ENCODE data around the gene AGFG1.

The AGFG1 gene

GRCh38 chr2:227460070-227460485 lies 11.9 kb upstream of the AGFG1 start:
- in situ Hi-C loops (cut with MboI; ENCODE audit: low pct_unique_long_range_greater_than_20kb, low sequenced_read_pairs, unreplicated experiment) = no loop called here
- DNase-seq (ENCODE audit: low spot score) = peak; percentile 39
- peak; percentile 2 for TF ChIP-seq CTCF (IDR thresholded peaks at IDR 0.05; ENCODE audit: extremely low read depth, insufficient read depth, missing control alignments)

GRCh38 chr2:227460833-227461232 lies 11.1 kb upstream of the AGFG1 start:
- no peak for DNase-seq (ENCODE audit: low spot score)
- no peak for TF ChIP-seq CTCF (IDR thresholded peaks at IDR 0.05; ENCODE audit: extremely low read depth, insufficient read depth, missing control alignments)
- in situ Hi-C loops (cut with MboI; ENCODE audit: low pct_unique_long_range_greater_than_20kb, low sequenced_read_pairs, unreplicated experiment) = no loop called here

- DNase-seq (ENCODE audit: low spot score) = no peak
- in situ Hi-C loops (cut with MboI; ENCODE audit: low pct_unique_long_range_greater_than_20kb, low sequenced_read_pairs, unreplicated experiment) = no loop called here
- TF ChIP-seq CTCF (IDR thresholded peaks at IDR 0.05; ENCODE audit: extremely low read depth, insufficient read depth, missing control alignments) = no peak
These were observed 10.0 kb upstream of the AGFG1 start for GRCh38 chr2:227461811-227462461.

- TF ChIP-seq CTCF (IDR thresholded peaks at IDR 0.05; ENCODE audit: extremely low read depth, insufficient read depth, missing control alignments) = no peak
- peak; percentile 56 for DNase-seq (ENCODE audit: low spot score)
- in situ Hi-C loops (cut with MboI; ENCODE audit: low pct_unique_long_range_greater_than_20kb, low sequenced_read_pairs, unreplicated experiment) = no loop called here
These were observed 9.4 kb upstream of the AGFG1 start for GRCh38 chr2:227462462-227462951.

- no peak for TF ChIP-seq CTCF (IDR thresholded peaks at IDR 0.05; ENCODE audit: extremely low read depth, insufficient read depth, missing control alignments)
- in situ Hi-C loops (cut with MboI; ENCODE audit: low pct_unique_long_range_greater_than_20kb, low sequenced_read_pairs, unreplicated experiment) = no loop called here
- DNase-seq (ENCODE audit: low spot score) = peak; percentile 59
These were observed 8.7 kb upstream of the AGFG1 start for GRCh38 chr2:227462972-227463931.

- in situ Hi-C loops (cut with MboI; ENCODE audit: low pct_unique_long_range_greater_than_20kb, low sequenced_read_pairs, unreplicated experiment) = no loop called here
- DNase-seq (ENCODE audit: low spot score) = no peak
- no peak for TF ChIP-seq CTCF (IDR thresholded peaks at IDR 0.05; ENCODE audit: extremely low read depth, insufficient read depth, missing control alignments)
These were observed 7.6 kb upstream of the AGFG1 start for GRCh38 chr2:227464361-227464760.
